SK-N-MC (cell line): ENCODE measurements around the gene EPN2.

Experiments
- EZH2 ChIP-seq: fragments of 200-600 bp; sonication (generic); IDR thresholded peaks from one replicate; pipeline ENCODE4 v1.6.1; 2017; ENCODE audit warnings: antibody characterized with exemption
- FOXP2 ChIP-seq: optimal IDR thresholded peaks from 2 replicates; pipeline ENCODE3; 2011; ENCODE audit warnings: mild to moderate bottlenecking, moderate library complexity; ENCODE audit not compliant: insufficient read depth; ENCODE audit errors: extremely low read length, control extremely low read depth
- POLR2AphosphoS5 ChIP-seq: IDR thresholded peaks from 2 replicates; pipeline ENCODE4 v1.6.1; 2012; ENCODE audit warnings: mild to moderate bottlenecking, low read depth, low read length, borderline replicate concordance

GRCh38 chr17:19315104-19315503, 77.9 kb downstream of the EPN2 start:
- TF ChIP-seq POLR2AphosphoS5 = no peak
- TF ChIP-seq EZH2 = no peak
- TF ChIP-seq FOXP2 = no peak
